Astrocyte (in vitro differentiated cells and primary cell): ENCODE measurements around the gene NRARP.

Experiments used
- CTCF ChIP-seq: IDR thresholded peaks from 2 replicates; pipeline ENCODE4 v1.5.1; 2011; ENCODE audit warnings: low read depth, mild to moderate bottlenecking, inconsistent platforms, low read length, moderate library complexity; ENCODE audit not compliant: insufficient read depth
- EZH2 ChIP-seq: IDR thresholded peaks from 2 replicates; pipeline ENCODE4 v1.6.1; 2012; ENCODE audit warnings: mild to moderate bottlenecking, low read length, inconsistent platforms; ENCODE audit not compliant: insufficient read depth

DNA sequence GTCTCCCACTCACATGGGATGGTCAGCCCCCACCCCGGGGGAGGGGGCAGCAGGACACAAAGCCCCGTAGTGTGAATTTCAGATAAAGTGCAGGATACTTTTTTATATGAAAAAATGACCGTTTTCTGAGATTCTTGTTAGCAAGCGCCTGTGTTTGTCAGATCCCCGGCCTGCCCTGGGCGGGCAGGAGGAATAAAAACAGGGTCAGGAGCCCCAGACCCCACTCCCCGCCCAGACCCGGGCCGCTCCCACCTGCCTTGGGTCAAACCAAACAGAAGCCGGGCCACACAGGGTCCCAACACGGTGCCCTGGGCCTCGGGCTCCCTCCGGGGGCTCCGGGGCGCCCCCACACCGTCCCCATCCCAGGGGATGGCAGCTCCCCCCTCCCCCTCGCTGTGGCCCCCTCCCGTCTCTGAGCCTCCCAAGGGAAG lies 13.5 kb upstream of the NRARP start:
- TF ChIP-seq CTCF, result no peak
- no peak for TF ChIP-seq EZH2
